ENCODE results near the gene LSP1. TPM values are rescaled to one million over a fixed set of nuclear protein-coding genes. Genes with fewer than 3 reads are reported as not detected.

The LSP1 gene
- total RNA-seq, 1 experiment from 2014 or later, result not detected

DNA sequence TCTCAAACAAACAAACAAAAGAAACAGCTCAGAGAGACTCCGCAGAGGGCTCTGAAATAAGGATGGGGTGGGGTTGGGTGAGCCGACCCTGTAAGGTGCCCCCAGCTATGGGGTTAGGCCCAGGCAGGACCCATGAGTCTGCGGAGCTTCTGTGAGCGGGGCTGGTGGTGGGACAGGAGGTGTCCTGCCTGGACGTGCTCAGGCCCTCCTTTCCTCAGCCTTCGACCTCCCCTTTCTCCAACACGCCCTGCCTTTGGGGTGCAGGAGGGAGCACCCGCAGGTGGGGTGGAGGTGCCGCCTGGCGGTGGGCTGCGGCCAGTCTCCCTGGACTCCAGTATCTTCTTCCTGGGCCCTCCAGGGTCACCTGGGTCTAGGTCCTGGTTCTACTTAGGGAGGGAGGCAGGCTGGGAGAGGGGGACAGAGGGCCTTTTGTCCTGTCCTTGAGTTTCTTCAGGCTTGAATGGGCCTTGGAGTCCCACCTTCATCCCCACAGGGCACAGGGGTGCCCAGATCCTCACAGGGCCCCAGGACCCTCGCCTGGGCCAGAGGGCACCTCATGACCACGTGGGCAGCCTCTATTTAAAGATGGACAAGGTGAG lies 26.6 kb downstream of the LSP1 start:
- CTCF ChIA-PET, result no interaction called here
- H3K4me1 ChIP-seq (ENCODE audit: insufficient read depth, low read length, poor library complexity, severe bottlenecking), result no peaks in the 10 kb centered on the region
- peaks cover 8% of the 10 kb centered on the region for H3K27me3 ChIP-seq (replicated peaks; ENCODE audit: insufficient read depth, low read depth, low read length, poor library complexity)
- intact Hi-C loops (cut with micrococcal nuclease; ENCODE audit: unreplicated experiment), result no loop called here
- BruUV-seq (replicated peaks), result no TSS peak
- no peak overlapping the region for H3K4me3 ChIP-seq (ENCODE audit: low read depth, low read length, poor library complexity, severe bottlenecking)
- no peaks in the 10 kb centered on the region for H3K9me3 ChIP-seq (ENCODE audit: low read depth, low read length, poor library complexity, severe bottlenecking)
- TF ChIP-seq EZH2 (IDR thresholded peaks at IDR 0.05; ENCODE audit: borderline replicate concordance, low read depth, low read length, poor library complexity, severe bottlenecking), result no peak
- TF ChIP-seq, protein P1, sequence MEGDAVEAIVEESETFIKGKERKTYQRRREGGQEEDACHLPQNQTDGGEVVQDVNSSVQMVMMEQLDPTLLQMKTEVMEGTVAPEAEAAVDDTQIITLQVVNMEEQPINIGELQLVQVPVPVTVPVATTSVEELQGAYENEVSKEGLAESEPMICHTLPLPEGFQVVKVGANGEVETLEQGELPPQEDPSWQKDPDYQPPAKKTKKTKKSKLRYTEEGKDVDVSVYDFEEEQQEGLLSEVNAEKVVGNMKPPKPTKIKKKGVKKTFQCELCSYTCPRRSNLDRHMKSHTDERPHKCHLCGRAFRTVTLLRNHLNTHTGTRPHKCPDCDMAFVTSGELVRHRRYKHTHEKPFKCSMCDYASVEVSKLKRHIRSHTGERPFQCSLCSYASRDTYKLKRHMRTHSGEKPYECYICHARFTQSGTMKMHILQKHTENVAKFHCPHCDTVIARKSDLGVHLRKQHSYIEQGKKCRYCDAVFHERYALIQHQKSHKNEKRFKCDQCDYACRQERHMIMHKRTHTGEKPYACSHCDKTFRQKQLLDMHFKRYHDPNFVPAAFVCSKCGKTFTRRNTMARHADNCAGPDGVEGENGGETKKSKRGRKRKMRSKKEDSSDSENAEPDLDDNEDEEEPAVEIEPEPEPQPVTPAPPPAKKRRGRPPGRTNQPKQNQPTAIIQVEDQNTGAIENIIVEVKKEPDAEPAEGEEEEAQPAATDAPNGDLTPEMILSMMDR (conservative IDR thresholded peaks at IDR 0.05; ENCODE audit: low read depth, low read length), result no peak
- POLR2A ChIA-PET (ENCODE audit: low non-redundant PET), result no interaction called here
- no peak overlapping the region for H3K27ac ChIP-seq (ENCODE audit: low read depth, low read length, poor library complexity, severe bottlenecking)
- no peaks in the 10 kb centered on the region for H3K36me3 ChIP-seq (ENCODE audit: insufficient read depth, low read length, poor library complexity, severe bottlenecking)
- no peak for DNase-seq (ENCODE audit: low spot score)

- no peak for DNase-seq (ENCODE audit: low spot score)
- POLR2A ChIA-PET (ENCODE audit: low non-redundant PET), result no interaction called here
- Histone ChIP-seq H3K27ac (ENCODE audit: low read depth, low read length, poor library complexity, severe bottlenecking) (no peak overlapping the region), H3K9me3 (ENCODE audit: low read depth, low read length, poor library complexity, severe bottlenecking) (no peaks in the 10 kb centered on the region), H3K4me1 (ENCODE audit: insufficient read depth, low read length, poor library complexity, severe bottlenecking) (no peaks in the 10 kb centered on the region), H3K4me3 (ENCODE audit: low read depth, low read length, poor library complexity, severe bottlenecking) (no peak overlapping the region), H3K27me3 (replicated peaks; ENCODE audit: insufficient read depth, low read depth, low read length, poor library complexity) (peaks cover 1% of the 10 kb centered on the region), H3K36me3 (ENCODE audit: insufficient read depth, low read length, poor library complexity, severe bottlenecking) (no peaks in the 10 kb centered on the region)
- no TSS peak for BruUV-seq (replicated peaks)
- CTCF ChIA-PET, result no interaction called here
- intact Hi-C loops (cut with micrococcal nuclease; ENCODE audit: unreplicated experiment), result loop anchor here (5.0 kb wide), 1 partner anchor 42 kb away; no protein-coding TSS in a partner anchor
- no peak for TF ChIP-seq EZH2 (IDR thresholded peaks at IDR 0.05; ENCODE audit: borderline replicate concordance, low read depth, low read length, poor library complexity, severe bottlenecking)
- TF ChIP-seq, protein P1 (conservative IDR thresholded peaks at IDR 0.05; ENCODE audit: low read depth, low read length), result no peak
Measured at GRCh38 chr11:1879941-1880720, 27.2 kb downstream of the LSP1 start.

DNA sequence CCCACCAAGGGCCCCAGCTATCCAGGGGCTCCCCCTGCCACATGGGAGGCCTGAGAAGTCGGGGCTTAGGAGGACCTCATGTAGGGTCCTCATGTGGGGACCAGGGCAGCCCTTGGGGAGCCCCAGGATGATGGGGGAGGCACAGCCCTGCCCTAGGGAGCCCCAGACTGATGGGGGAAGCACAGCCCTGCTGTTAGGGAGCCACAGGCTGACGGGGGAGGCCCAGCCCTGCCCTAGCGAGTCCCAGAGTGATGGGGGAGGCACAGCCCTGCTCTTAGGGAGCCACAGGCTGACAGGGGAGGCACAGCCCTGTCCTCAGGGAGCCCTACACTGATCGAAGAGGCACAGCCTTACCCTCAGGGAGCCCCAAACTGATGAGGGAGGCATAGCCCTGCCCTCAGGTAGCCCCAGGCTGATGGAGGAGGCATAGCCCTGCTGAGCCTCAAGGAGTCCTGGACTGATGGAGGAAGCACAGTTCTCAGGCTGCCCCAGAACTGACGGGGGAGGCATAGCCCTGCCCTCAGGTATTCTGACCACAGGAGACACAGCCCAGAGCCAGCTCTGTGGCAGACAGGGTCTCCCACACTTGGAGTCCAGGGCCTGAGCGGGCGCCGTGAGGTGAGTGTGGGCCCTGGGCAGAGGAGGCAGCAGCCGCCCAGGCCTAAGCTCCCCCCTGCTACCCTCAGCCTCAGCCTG lies 28.0 kb downstream of the LSP1 start:
- ChIA-PET CTCF (interaction anchor here (4.0 kb wide), 1 partner anchor 271 kb away, joined by 74 read pairs; no protein-coding TSS in a partner anchor), POLR2A (ENCODE audit: low non-redundant PET) (no interaction called here)
- H3K4me1 ChIP-seq (ENCODE audit: insufficient read depth, low read length, poor library complexity, severe bottlenecking), result no peaks in the 10 kb centered on the region
- TF ChIP-seq, protein P1 (conservative IDR thresholded peaks at IDR 0.05; ENCODE audit: low read depth, low read length), result no peak
- no peak for TF ChIP-seq EZH2 (IDR thresholded peaks at IDR 0.05; ENCODE audit: borderline replicate concordance, low read depth, low read length, poor library complexity, severe bottlenecking)
- intact Hi-C loops (cut with micrococcal nuclease; ENCODE audit: unreplicated experiment), result loop anchor here (5.0 kb wide), 1 partner anchor 41 kb away; no protein-coding TSS in a partner anchor
- no peaks in the 10 kb centered on the region for H3K27me3 ChIP-seq (replicated peaks; ENCODE audit: insufficient read depth, low read depth, low read length, poor library complexity)
- H3K9me3 ChIP-seq (ENCODE audit: low read depth, low read length, poor library complexity, severe bottlenecking), result no peaks in the 10 kb centered on the region
- H3K4me3 ChIP-seq (ENCODE audit: low read depth, low read length, poor library complexity, severe bottlenecking), result no peak overlapping the region
- no peaks in the 10 kb centered on the region for H3K36me3 ChIP-seq (ENCODE audit: insufficient read depth, low read length, poor library complexity, severe bottlenecking)
- no TSS peak for BruUV-seq (replicated peaks)
- DNase-seq (ENCODE audit: low spot score), result no peak
- H3K27ac ChIP-seq (ENCODE audit: low read depth, low read length, poor library complexity, severe bottlenecking), result no peak overlapping the region

Data from A673 (cell line).